Prostate gland (tissue), 2 donors: ENCODE measurements around the gene MOGAT1. TPM values are rescaled to one million over a fixed set of nuclear protein-coding genes. Genes with fewer than 3 reads are reported as not detected.
A peak's percentile ranks its signal among the peaks of the same experiment; 100 is the strongest.

Experiments used
- DNase-seq: peaks from one replicate; pipeline ENCODE4 v3.0.0-alpha.2; 2019; ENCODE audit warnings: low spot score
- H3K27ac ChIP-seq, 2 donors: fragments of 200-600 bp; sonication (generic); 2 replicates each; pipeline ENCODE4 v1.5.1; 2017 to 2019
- H3K27me3 ChIP-seq: fragments of 200-600 bp; sonication (generic); replicated peaks from 2 replicates; pipeline ENCODE4 v1.5.1; 2019; ENCODE audit not compliant: insufficient read depth
- H3K36me3 ChIP-seq, 2 donors: fragments of 200-600 bp; sonication (generic); 1 replicate in 1 of 2; 2 replicates in 1 of 2; pipeline versions ENCODE4 v1.5.1 to v1.8.1; 2017 to 2019
- H3K4me1 ChIP-seq: fragments of 200-600 bp; sonication (generic); replicated peaks from 2 replicates; pipeline ENCODE4 v1.5.1; 2019
- H3K4me3 ChIP-seq, 2 donors: fragments of 200-600 bp; sonication (generic); 2 replicates each; pipeline ENCODE4 v1.5.1; 2017 to 2019
- H3K9me3 ChIP-seq: fragments of 200-600 bp; sonication (generic); 2 replicates; pipeline ENCODE4 v1.5.1; 2017
- CTCF ChIP-seq, 4 experiments: fragments of 200-600 bp in 2 of 4; fragments of 450-650 bp in 2 of 4; sonication (generic) in 2 of 4; IDR thresholded peaks; 1 replicate in 3 of 4; 2 replicates in 1 of 4; pipeline ENCODE4 v1.5.1; 2016 to 2019; ENCODE audit warnings: antibody characterized with exemption in 4 of 4, mild to moderate bottlenecking in 2 of 4, moderate library complexity in 2 of 4
- POLR2A ChIP-seq: fragments of 450-650 bp; IDR thresholded peaks from one replicate; pipeline ENCODE4 v1.6.1; 2016; ENCODE audit warnings: antibody characterized with exemption, mild to moderate bottlenecking
- POLR2AphosphoS5 ChIP-seq: sonication (generic); formaldehyde crosslinking; IDR thresholded peaks from one replicate; pipeline ENCODE4 v1.6.1; 2017; ENCODE audit warnings: antibody characterized with exemption
- whole genome bisulfite sequencing: methylation state at CpG from one replicate; pipeline ENCODE4 v1.1.5; 2018; 5-methylcytosine and 5-hydroxymethylcytosine counted together
- intact Hi-C: fragments of 100-400 bp; cut with DNase I; formaldehyde crosslinking; loops from one replicate; pipeline ENCODE4 v1.14.2; 2022
- total RNA-seq, 2 donors: library from RNA; depleted of rRNA; stranded (reverse); fragments of >200 nt; gene quantifications; one replicate each; pipeline ENCODE4 v1.1.0, GENCODE V29; 2016

The MOGAT1 gene
- total RNA-seq, 2 donors from 2014 or later = not detected

- 89% methylated on average over 5 of the region's 5 CpGs for WGBS
- Histone ChIP-seq H3K27me3 (no peaks in the 10 kb centered on the region), H3K9me3 (no peaks in the 10 kb centered on the region), H3K4me1 (no peaks in the 10 kb centered on the region), H3K4me3 (no peak overlapping the region), H3K27ac (no peak overlapping the region), H3K36me3 (no peaks in the 10 kb centered on the region)
- intact Hi-C loops = no loop called here
- no peak for DNase-seq
- TF ChIP-seq POLR2A (no peak), CTCF (IDR thresholded peaks at IDR 0.05) (no peak), POLR2AphosphoS5 (no peak)
Measured at GRCh38 chr2:222747526-222748160, 76.2 kb downstream of the MOGAT1 start.

- no peaks in the 10 kb centered on the region for H3K9me3 ChIP-seq
- WGBS = 86% methylated on average over 3 of the region's 3 CpGs
- DNase-seq = no peak
- no peak for TF ChIP-seq POLR2A
- TF ChIP-seq POLR2AphosphoS5 = no peak
- no peak for TF ChIP-seq CTCF (IDR thresholded peaks at IDR 0.05)
- no peak overlapping the region for H3K4me3 ChIP-seq
- no peak overlapping the region for H3K27ac ChIP-seq
- H3K27me3 ChIP-seq = no peaks in the 10 kb centered on the region
- intact Hi-C loops = no loop called here
- no peaks in the 10 kb centered on the region for H3K36me3 ChIP-seq
- H3K4me1 ChIP-seq = no peaks in the 10 kb centered on the region
Measured at GRCh38 chr2:222750533-222750932, 79.1 kb downstream of the MOGAT1 start.

- no peak overlapping the region for H3K27ac ChIP-seq
- TF ChIP-seq CTCF (IDR thresholded peaks at IDR 0.05) (no peak), POLR2A (no peak), POLR2AphosphoS5 (no peak)
- no peaks in the 10 kb centered on the region for H3K9me3 ChIP-seq
- no peak overlapping the region for H3K4me3 ChIP-seq
- no peaks in the 10 kb centered on the region for H3K27me3 ChIP-seq
- intact Hi-C loops = no loop called here
- H3K4me1 ChIP-seq = no peaks in the 10 kb centered on the region
- H3K36me3 ChIP-seq = no peaks in the 10 kb centered on the region
- no peak for DNase-seq
- 89% methylated on average over 7 of the region's 7 CpGs for WGBS
Measured at GRCh38 chr2:222751238-222751637, 79.8 kb downstream of the MOGAT1 start.

GRCh38 chr2:222751821-222752719 lies 80.6 kb downstream of the MOGAT1 start:
- intact Hi-C loops = loop anchor here (2.0 kb wide), 1 partner anchor 37 kb away; no protein-coding TSS in a partner anchor
- H3K27ac ChIP-seq = peak overlapping the region; percentile 60 to 75

More at GRCh38 chr2:222751821-222752719, 80.6 kb downstream of the MOGAT1 start:
- WGBS = 74% methylated on average over 13 of the region's 13 CpGs
- Histone ChIP-seq H3K27me3 (no peaks in the 10 kb centered on the region), H3K4me1 (no peaks in the 10 kb centered on the region), H3K9me3 (no peaks in the 10 kb centered on the region), H3K36me3 (no peaks in the 10 kb centered on the region), H3K4me3 (no peak overlapping the region)
- TF ChIP-seq CTCF (IDR thresholded peaks at IDR 0.05) = no peak
- TF ChIP-seq POLR2A = no peak
- no peak for TF ChIP-seq POLR2AphosphoS5
- DNase-seq = no peak
